Measurements from ENCODE around the gene TNFRSF18.

GRCh38 chr1:1234180-1234808 is 27.9 kb upstream of the TNFRSF18 start:
- TF ChIP-seq CTCF (IDR thresholded peaks at IDR 0.05) (no peak), POLR2A (IDR thresholded peaks at IDR 0.05) (no peak)

Measured in testis (tissue), 2 donors.